Common myeloid progenitor, CD34-positive (primary cell): ENCODE measurements around the gene PDE11A.

Source experiments
- CTCF ChIA-PET: fragments of 350-600 bp; sonication (Branson Sonifier 250); formaldehyde crosslinking; loops from one replicate; lab custom pipeline; 2021; ENCODE audit warnings: antibody characterized with exemption; lab: Charles Lee
- POLR2A ChIA-PET: fragments of 350-600 bp; sonication (Branson Sonifier 250); formaldehyde crosslinking; loops from one replicate; lab custom pipeline; 2021; ENCODE audit warnings: antibody characterized with exemption; lab: Charles Lee
- DNase-seq, 3 donors: peaks; one replicate each; pipeline versions ENCODE4 v3.0.0 to v3.0.0-alpha.2; 2013
- H3K27ac ChIP-seq, 2 experiments: 1 replicate in 1 of 2; 2 replicates in 1 of 2; pipeline ENCODE4 v1.7.0; 2013; ENCODE audit warnings: inconsistent platforms in 2 of 2, low read length in 2 of 2, mild to moderate bottlenecking in 2 of 2, low read depth in 1 of 2, moderate library complexity in 1 of 2; ENCODE audit not compliant: severe bottlenecking in 2 of 2, insufficient read depth in 1 of 2, poor library complexity in 1 of 2
- H3K27me3 ChIP-seq, 5 experiments: replicated peaks in 2 of 5; 1 replicate in 3 of 5; 2 replicates in 2 of 5; pipeline versions ENCODE4 v1.6.1 to v1.7.0; 2013; ENCODE audit warnings: low read length in 4 of 5, mild to moderate bottlenecking in 2 of 5, moderate library complexity in 2 of 5, inconsistent platforms in 1 of 5; ENCODE audit not compliant: insufficient read depth in 5 of 5, control insufficient read depth in 4 of 5
- H3K36me3 ChIP-seq, 4 experiments: 1 replicate in 2 of 4; 2 replicates in 2 of 4; pipeline versions ENCODE4 v1.6.1 to v1.7.0; 2013; ENCODE audit warnings: low read length in 3 of 4, control low read depth in 1 of 4, mild to moderate bottlenecking in 1 of 4; ENCODE audit not compliant: control insufficient read depth in 4 of 4, insufficient read depth in 4 of 4
- H3K4me1 ChIP-seq, 4 experiments: 1 replicate in 3 of 4; 2 replicates in 1 of 4; pipeline versions ENCODE4 v1.6.1 to v1.7.1; 2013; ENCODE audit warnings: low read length in 3 of 4, mild to moderate bottlenecking in 3 of 4, control low read depth in 1 of 4, inconsistent platforms in 1 of 4, moderate library complexity in 1 of 4; ENCODE audit not compliant: control insufficient read depth in 4 of 4, insufficient read depth in 4 of 4; ENCODE audit errors: control extremely low read depth in 1 of 4
- H3K4me3 ChIP-seq, 7 experiments: 1 replicate in 4 of 7; 2 replicates in 3 of 7; pipeline versions ENCODE4 v1.5.1 to v1.7.0; 2013; ENCODE audit warnings: mild to moderate bottlenecking in 7 of 7, low read length in 6 of 7, moderate library complexity in 6 of 7, inconsistent platforms in 2 of 7, low read depth in 2 of 7, control low read depth in 1 of 7; ENCODE audit not compliant: insufficient read depth in 4 of 7, control insufficient read depth in 1 of 7; ENCODE audit errors: extremely low read depth in 1 of 7
- H3K9me3 ChIP-seq, 5 experiments: 1 replicate in 4 of 5; 2 replicates in 1 of 5; pipeline versions ENCODE4 v1.6.1 to v1.7.1; 2013; ENCODE audit warnings: low read length in 4 of 5, mild to moderate bottlenecking in 2 of 5, inconsistent platforms in 1 of 5, low read depth in 1 of 5, moderate library complexity in 1 of 5; ENCODE audit not compliant: control insufficient read depth in 4 of 5, insufficient read depth in 2 of 5; ENCODE audit errors: control extremely low read depth in 1 of 5
- WGBS: methylation state at CpG from one replicate; pipeline ENCODE4 v1.1.5; 2013; ENCODE audit not compliant: insufficient coverage; 5-methylcytosine and 5-hydroxymethylcytosine counted together

The PDE11A gene

DNA sequence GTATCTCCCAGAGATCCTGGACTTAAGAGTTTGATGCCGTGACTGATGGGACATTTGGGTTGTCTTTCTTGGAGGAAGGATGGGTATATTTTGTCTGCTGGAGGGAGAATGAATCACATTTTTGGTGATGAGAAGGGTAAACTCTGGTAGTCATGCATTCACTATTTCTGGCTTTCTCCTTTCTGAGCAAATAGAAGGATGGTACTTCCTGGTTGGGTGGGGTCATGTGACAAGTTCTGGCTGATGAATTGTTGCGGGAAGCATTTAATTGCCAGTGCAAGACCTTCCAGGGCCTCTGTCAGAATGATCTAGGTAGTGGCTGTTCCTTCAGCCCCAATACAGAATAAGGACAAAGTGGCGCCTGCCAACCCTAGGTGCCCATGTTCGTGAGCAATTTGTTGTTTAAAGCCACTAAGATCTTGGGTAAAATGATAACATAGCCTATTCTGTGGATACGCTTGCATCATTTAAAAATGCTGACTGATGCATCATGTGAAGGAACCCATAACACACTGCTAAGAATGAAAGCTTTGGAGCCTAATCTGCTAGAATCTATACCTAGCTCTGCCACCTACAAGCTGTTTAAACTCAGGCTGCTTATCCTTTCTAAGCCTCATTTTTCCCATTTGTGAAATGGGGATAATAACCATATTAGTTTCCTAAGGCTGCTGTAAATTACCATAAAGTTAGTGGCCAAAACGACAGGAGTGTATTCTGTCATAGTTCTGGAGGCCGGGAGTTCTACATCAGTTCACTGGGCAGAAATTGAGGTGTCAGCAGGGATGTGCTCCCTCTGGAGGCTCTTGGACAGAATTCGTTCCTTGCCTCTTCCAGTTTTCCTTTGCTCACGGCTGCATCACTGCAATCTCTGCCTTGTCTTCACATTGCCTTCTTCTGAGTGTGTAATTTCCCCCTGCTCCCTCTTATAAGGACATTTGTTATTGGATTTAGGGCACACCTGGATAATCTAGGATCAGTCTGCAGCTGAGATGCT lies 398.7 kb downstream of the PDE11A start:
- POLR2A ChIA-PET: no interaction called here

DNA sequence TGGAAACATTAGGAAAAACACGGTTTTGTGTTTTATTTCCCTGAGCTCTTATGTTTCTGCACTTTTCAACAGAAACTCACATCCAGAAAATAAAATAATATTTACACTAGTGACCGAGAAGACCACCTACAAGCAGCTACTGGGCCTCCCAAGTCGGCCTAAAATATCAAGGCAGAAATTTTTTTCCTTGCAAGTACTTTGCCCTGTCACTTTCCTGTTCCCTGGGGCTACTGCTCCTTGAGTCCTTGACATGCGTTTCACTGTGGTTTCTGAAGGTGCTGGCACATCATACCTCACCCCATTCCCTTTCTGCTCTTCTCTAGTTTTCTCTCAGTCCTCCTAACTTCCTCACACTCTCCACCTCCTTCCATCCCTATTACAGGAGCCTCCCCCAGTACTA lies 400.9 kb downstream of the PDE11A start:
- POLR2A ChIA-PET: no interaction called here
- H3K27ac ChIP-seq: no peak overlapping the region
- CTCF ChIA-PET: no interaction called here

More for the DNA sequence above, 398.7 kb downstream of the PDE11A start:
- Histone ChIP-seq H3K27me3 (no peaks in the 10 kb centered on the region), H3K36me3 (no peaks in the 10 kb centered on the region), H3K9me3 (no peaks in the 10 kb centered on the region), H3K4me3 (no peak overlapping the region), H3K4me1 (peaks cover 0 to 6% (median 0%) of the 10 kb centered on the region in 4 experiments), H3K27ac (no peak overlapping the region)
- no peak for DNase-seq
- CTCF ChIA-PET: no interaction called here
- 96% methylated on average over 6 of the region's 9 CpGs for WGBS

DNA sequence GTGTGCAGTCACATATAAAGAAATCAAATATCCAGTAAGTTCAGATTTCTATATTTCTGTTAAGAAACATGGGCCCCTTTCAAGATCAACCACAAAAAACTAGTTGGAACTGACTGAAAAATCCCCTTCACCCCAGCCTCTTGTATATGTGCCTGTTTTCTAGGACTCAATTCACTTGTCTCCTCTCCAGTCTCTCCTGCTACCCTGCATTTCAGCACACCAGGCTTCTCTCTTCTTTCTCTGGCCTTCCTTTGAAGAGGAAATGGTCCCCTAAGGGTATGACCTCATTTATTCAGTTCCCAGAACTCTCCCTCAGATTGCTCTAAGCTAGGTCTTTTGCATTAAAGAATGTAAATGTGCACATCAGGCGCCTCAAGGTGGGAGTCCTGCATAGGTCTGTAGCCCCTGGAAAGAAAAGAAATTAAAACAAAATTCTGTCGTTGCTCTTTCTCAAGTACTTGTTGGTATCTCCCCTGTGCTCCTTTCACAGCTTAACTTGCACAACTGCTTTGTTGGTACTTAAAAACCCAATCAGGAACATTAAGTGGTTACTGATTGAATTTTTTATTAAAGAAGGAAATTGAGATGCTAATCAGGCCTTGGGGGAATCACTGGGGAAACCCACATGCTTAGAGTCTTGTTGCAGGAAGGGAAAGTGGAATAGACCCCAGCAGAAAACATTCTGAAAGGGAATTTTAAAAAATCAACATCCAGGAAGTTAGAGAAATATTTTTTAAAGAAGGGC lies 401.6 kb downstream of the PDE11A start:
- WGBS: 100% methylated on average over 2 of the region's 2 CpGs
- H3K4me1 ChIP-seq: peaks cover 0 to 6% (median 0%) of the 10 kb centered on the region in 4 experiments
- no peaks in the 10 kb centered on the region for H3K9me3 ChIP-seq
- ChIA-PET POLR2A (no interaction called here), CTCF (no interaction called here)
- no peak for DNase-seq
- no peak overlapping the region for H3K4me3 ChIP-seq
- no peaks in the 10 kb centered on the region for H3K36me3 ChIP-seq
- no peak overlapping the region for H3K27ac ChIP-seq
- H3K27me3 ChIP-seq: no peaks in the 10 kb centered on the region

More for the DNA sequence above, 400.9 kb downstream of the PDE11A start:
- H3K36me3 ChIP-seq: no peaks in the 10 kb centered on the region
- no peaks in the 10 kb centered on the region for H3K27me3 ChIP-seq
- 75% methylated on average over 4 of the region's 4 CpGs for WGBS
- no peaks in the 10 kb centered on the region for H3K9me3 ChIP-seq
- peaks cover 0 to 6% (median 0%) of the 10 kb centered on the region in 4 experiments for H3K4me1 ChIP-seq
- no peak for DNase-seq
- H3K4me3 ChIP-seq: no peak overlapping the region

DNA sequence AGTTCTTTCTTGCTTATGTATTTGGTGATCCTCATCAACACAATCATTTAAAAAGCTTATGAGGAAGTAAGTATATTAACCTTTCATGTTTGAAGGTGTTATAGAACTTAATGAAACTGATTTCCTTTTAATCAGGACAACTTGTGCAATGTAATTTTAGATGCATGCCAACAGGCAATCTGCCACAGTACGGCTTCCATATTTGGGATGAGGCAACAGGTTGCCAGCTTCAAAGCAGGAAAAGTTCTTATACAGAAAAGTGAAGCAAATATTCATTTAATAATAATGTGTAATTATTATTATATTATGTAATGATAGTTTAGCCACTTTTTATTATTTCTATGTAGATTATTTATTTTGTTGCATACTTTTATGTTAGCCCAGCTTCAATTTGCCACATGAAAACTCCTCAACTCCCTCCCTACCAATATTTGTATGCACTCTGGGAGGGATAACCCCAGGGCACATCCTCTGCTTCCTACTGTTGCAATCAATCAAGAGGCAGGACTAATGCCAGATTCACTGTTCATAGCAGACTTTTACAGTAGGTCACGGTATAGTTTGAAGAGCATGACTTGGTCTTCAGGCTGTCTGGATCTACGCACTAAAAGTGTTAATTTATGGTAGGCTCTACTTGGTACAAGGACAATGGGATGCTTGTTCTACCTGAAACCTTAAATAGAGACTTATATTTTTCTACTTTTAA lies 402.8 kb downstream of the PDE11A start:
- CTCF ChIA-PET: no interaction called here
- Histone ChIP-seq H3K9me3 (no peaks in the 10 kb centered on the region), H3K36me3 (no peaks in the 10 kb centered on the region), H3K27me3 (no peaks in the 10 kb centered on the region), H3K4me1 (peaks cover 0 to 6% (median 0%) of the 10 kb centered on the region in 4 experiments), H3K4me3 (no peak overlapping the region), H3K27ac (no peak overlapping the region)
- no peak for DNase-seq
- POLR2A ChIA-PET: no interaction called here
- WGBS: no CpG with 5 or more reads among the region's 3 CpGs

DNA sequence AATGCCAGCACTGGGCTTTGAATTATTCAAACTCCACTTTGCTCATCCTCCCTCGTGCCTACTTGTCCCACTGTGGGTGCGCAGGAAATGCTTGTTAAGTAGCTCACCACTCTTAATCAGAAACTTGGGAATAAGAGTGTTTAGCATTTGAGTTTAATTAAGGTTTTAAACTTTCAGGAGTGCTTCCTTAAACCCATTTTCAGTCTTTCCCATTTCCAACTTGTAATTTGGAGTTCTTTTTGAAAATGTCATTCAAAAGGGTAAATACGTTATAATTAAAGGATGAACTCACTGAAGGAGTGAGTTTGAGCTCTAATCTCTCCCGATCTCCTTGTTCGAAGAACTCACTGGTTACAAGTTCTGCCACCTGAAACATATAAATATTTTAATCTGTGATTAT lies 403.4 kb downstream of the PDE11A start:
- Histone ChIP-seq H3K27me3 (no peaks in the 10 kb centered on the region), H3K36me3 (no peaks in the 10 kb centered on the region), H3K4me1 (peaks cover 0 to 6% (median 0%) of the 10 kb centered on the region in 4 experiments), H3K4me3 (no peak overlapping the region), H3K27ac (no peak overlapping the region), H3K9me3 (no peaks in the 10 kb centered on the region)
- WGBS: 100% methylated on average over 1 of the region's 5 CpGs
- ChIA-PET POLR2A (no interaction called here), CTCF (no interaction called here)
- DNase-seq: no peak

DNA sequence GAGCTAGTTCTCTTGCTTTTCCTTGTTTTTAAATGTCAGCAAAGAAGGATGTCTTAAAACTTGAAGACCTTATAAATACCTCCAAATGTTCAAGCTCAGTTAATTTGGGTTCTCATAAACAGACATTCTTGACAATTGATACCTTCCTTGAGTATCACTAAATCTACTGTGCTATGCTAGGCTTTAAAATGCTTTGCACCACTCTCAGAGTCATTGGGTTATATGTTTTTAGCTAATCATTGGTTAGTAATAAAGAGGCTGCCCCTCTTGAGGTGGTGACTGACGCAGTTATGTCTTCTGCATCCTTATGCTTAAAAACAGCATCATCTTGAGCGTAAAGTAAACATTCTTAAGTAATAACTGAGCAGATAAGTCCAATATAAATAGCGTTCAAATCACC lies 404.0 kb downstream of the PDE11A start:
- DNase-seq: no peak
- Histone ChIP-seq H3K4me3 (no peak overlapping the region), H3K27ac (no peak overlapping the region), H3K4me1 (peaks cover 0 to 6% (median 0%) of the 10 kb centered on the region in 4 experiments), H3K9me3 (no peaks in the 10 kb centered on the region), H3K36me3 (no peaks in the 10 kb centered on the region), H3K27me3 (no peaks in the 10 kb centered on the region)
- ChIA-PET CTCF (no interaction called here), POLR2A (no interaction called here)
- WGBS: no CpG with 5 or more reads among the region's 3 CpGs
